WTC11 (cell line): Measurements from ENCODE around the gene WDFY3.

ENCODE experiments used
- CTCF ChIP-seq: fragments of 200-600 bp; IDR thresholded peaks from 2 replicates; pipeline ENCODE4 v1.8.0; 2022; ENCODE audit warnings: antibody characterized with exemption
- KAT7 ChIP-seq: sonication (generic); formaldehyde crosslinking; IDR thresholded peaks from 2 replicates; pipeline ENCODE4 v1.8.1; 2023; ENCODE audit warnings: missing genetic modification reagents, mild to moderate bottlenecking, borderline replicate concordance
- NFE2L1 ChIP-seq: sonication (generic); formaldehyde crosslinking; IDR thresholded peaks from 2 replicates; pipeline ENCODE4 v1.8.1; 2023; ENCODE audit warnings: missing genetic modification reagents
- USF2 ChIP-seq: sonication (generic); formaldehyde crosslinking; IDR thresholded peaks from 2 replicates; pipeline ENCODE4 v1.8.1; 2023; ENCODE audit warnings: mild to moderate bottlenecking, missing genetic modification reagents, moderate library complexity
- ZNF263 ChIP-seq: sonication (generic); formaldehyde crosslinking; IDR thresholded peaks from 2 replicates; pipeline ENCODE4 v1.8.1; 2022; ENCODE audit warnings: low read depth, mild to moderate bottlenecking, moderate library complexity, missing genetic modification reagents
- ZNF512 ChIP-seq: sonication (generic); formaldehyde crosslinking; IDR thresholded peaks from 2 replicates; pipeline ENCODE4 v1.8.1; 2022; ENCODE audit warnings: missing genetic modification reagents, borderline replicate concordance

- TF ChIP-seq ZNF512 (CRISPR knock-in tag): no peak
- no peak for TF ChIP-seq ZNF263 (CRISPR knock-in tag)
- TF ChIP-seq CTCF: no peak
- TF ChIP-seq KAT7 (CRISPR knock-in tag): no peak
- TF ChIP-seq USF2 (CRISPR knock-in tag): no peak
- no peak for TF ChIP-seq NFE2L1 (CRISPR knock-in tag)
These were observed 213.0 kb downstream of the WDFY3 start for GRCh38 chr4:84753321-84753972.
